ENCODE data around the gene NPIPA5.
"Not testable (repeated sequence)": the region's sequence is repeated elsewhere in the genome, so short reads cannot be mapped to it uniquely, and the experiment has no call there.

The NPIPA5 gene

GRCh38 chr16:15399317-15399716, 21.2 kb upstream of the NPIPA5 start:
- no peak for TF ChIP-seq POLR2A (IDR thresholded peaks at IDR 0.05; ENCODE audit: low read depth, low read length)
- FAIRE-seq, result no peak
- no peak for DNase-seq (ENCODE audit: insufficient read length, low spot score)

DNA sequence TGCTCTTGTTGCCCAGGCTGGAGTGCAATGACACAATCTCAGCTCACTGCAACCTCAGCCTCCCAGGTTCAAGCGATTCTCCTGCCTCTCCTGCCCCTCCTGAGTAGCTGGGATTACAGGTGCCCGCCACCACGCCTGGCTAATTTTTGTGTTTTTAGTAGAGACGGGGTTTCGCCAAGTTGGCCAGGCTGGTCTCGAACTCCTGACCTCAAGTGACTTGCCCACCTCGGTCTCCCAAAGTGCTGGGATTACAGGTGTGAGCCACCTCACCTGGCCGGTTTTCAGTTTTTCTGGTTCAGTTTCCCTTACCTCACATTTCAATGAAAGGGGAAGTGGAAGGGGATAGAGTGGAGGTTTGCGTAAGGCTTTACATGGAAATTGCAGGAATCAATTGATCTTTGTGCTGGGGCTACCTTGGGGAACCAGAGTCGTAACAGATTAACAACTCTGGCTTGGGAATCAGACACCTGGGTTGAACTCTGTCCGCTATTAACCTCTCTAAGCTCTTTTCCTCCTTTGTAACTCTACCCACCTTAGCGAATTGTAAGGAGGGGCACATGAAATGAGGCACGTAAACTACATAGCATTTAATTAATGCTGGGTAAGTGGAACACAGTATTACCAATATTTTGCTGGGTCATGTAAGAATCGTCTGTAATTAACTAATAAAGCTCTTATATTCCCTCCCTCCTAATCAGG, 20.7 kb upstream of the NPIPA5 start:
- no peak for TF ChIP-seq POLR2A (IDR thresholded peaks at IDR 0.05; ENCODE audit: low read depth, low read length)
- DNase-seq (ENCODE audit: insufficient read length, low spot score) (no peak), FAIRE-seq (no peak)

- DNase-seq (ENCODE audit: insufficient read length, low spot score) (no peak), FAIRE-seq (no peak)
- no peak for TF ChIP-seq POLR2A (IDR thresholded peaks at IDR 0.05; ENCODE audit: low read depth, low read length)
Observed at GRCh38 chr16:15396948-15397594, 19.0 kb upstream of the NPIPA5 start.

DNA sequence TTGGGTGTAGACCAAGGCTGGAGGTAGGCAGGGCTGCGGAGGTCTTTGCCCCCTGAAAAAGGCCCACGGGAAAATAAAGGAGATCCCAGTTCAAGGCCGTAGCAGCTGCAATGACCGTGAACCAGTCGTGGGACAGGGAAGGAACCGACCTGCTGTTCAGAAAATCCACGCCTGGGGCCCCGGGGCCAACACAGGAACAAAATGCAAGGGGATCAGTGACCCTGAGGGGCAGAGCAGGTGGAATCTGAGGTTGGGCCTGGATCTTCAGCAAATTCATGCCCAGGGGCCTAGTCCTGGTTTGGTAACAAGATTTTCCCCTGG, 18.4 kb upstream of the NPIPA5 start:
- FAIRE-seq; DNase-seq (ENCODE audit: insufficient read length, low spot score): not testable (repeated sequence)

GRCh38 chr16:15395631-15396508, 17.8 kb upstream of the NPIPA5 start, which contains the start of gene MPV17L:
TSS of gene MPV17L (plus strand) at chr16:15395754. CDS start at chr16:15395898, 144 bp downstream.
- FAIRE-seq; DNase-seq (ENCODE audit: insufficient read length, low spot score): not testable (repeated sequence)

GRCh38 chr16:15393025-15393424, 14.9 kb upstream of the NPIPA5 start:
- DNase-seq (ENCODE audit: insufficient read length, low spot score); FAIRE-seq: not testable (repeated sequence)

DNA sequence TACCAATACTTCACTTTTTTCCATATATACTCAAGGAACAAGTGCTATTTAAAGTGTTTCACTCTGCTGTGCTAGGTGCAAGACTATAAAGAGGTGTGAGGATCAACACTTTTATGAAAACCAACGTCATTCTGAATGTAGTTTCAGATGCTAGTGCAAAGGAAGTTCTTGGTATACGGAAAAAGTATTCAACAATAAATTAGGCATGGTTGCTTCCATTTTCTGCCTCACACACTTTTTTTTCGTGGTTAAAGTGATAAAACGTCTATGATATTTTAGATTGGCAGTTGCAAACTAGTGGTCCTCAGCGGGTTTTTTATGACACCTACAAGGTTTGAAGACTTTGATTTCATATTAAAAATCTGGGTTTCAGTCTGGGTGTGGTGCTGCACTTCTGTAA, 11.8 kb upstream of the NPIPA5 start:
- not testable (repeated sequence) for FAIRE-seq

GRCh38 chr16:15388060-15388459, 10.0 kb upstream of the NPIPA5 start:
- not testable (repeated sequence) for DNase-seq (ENCODE audit: insufficient read length, low spot score); FAIRE-seq

More for the DNA sequence above, 11.8 kb upstream of the NPIPA5 start:
- not testable (repeated sequence) for DNase-seq (ENCODE audit: insufficient read length, low spot score)

DNA sequence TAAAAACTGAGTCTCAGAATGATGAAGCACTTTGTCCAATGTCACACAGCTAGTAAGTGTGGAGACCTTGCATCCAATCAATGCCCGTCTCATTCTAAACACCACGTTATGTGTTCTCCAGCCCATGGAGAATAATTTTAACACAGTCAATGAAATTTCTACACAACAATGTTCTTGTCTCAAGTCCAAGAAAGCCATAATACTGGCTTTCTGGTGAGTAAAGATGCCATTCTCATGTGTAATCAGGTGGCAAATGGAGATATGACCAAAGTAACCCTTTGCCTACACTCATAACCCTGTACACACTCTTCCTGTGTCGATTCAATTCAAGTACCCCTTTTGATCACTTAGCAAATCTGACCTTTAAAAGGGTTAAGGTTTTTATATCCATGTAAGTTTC, 4.7 kb upstream of the NPIPA5 start:
- not testable (repeated sequence) for FAIRE-seq

DNA sequence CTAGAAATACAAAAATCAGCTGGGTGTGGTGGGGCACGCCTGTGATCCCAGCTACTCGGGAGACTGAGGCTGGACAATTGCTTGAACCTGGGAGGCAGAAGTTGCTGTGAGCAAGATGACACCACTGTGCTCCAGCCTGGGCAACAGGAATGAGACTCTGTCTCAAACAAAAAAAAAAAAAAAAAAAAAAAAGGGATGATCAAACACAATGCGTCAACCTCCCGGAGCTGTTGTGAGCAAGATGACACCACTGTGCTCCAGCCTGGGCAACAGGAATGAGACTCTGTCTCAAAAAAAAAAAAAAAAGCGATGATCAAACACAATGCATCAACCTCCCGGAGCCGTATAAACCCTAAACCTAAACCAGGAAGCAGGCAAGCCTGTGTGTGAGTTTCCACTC, 20.6 kb downstream of the NPIPA5 start:
- not testable (repeated sequence) for DNase-seq (ENCODE audit: insufficient read length, low spot score); FAIRE-seq

More for the DNA sequence above, 4.7 kb upstream of the NPIPA5 start:
- not testable (repeated sequence) for DNase-seq (ENCODE audit: insufficient read length, low spot score)

DNA sequence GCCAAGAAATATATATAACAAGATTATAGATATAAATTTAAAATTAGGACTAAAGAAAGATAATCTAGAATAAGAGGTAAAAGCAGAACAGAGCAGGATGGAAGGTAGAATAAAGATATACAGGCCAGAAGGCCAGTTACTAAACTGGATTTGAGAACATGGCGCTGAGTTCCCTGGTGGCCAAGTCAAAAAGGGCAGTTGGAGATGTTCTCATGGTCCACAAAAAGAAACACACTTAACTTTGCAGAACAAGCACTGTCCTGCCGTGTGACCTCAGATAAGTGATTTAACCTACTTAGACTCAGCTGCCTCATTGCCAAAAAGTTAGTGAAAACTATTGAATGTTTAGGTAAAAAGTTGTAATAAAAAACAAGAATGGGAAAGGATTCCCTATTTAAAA, 23.2 kb downstream of the NPIPA5 start:
- not testable (repeated sequence) for DNase-seq (ENCODE audit: insufficient read length, low spot score); FAIRE-seq

GRCh38 chr16:15352852-15353251, 25.2 kb downstream of the NPIPA5 start:
- FAIRE-seq; DNase-seq (ENCODE audit: insufficient read length, low spot score): not testable (repeated sequence)

DNA sequence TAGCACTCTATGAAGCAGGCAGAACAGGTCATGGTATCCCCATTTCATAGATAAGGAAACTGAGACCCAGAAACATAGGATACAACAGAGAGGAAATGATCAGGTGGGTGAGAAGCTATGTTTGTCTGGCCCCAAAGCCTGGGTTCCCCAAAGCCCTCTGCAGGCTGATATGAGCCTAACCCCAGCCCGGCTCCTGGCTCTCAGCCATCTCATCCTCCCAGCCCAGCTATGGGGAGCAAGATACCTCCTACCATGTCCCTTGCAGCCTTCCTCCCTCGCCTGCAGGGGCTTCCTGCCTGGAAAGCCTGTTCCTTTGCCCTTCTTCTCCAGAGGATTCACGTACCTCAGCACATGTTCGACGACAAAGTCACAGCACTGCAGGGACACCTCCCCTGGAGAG, 26.3 kb downstream of the NPIPA5 start:
- not testable (repeated sequence) for FAIRE-seq; DNase-seq (ENCODE audit: insufficient read length, low spot score)

DNA sequence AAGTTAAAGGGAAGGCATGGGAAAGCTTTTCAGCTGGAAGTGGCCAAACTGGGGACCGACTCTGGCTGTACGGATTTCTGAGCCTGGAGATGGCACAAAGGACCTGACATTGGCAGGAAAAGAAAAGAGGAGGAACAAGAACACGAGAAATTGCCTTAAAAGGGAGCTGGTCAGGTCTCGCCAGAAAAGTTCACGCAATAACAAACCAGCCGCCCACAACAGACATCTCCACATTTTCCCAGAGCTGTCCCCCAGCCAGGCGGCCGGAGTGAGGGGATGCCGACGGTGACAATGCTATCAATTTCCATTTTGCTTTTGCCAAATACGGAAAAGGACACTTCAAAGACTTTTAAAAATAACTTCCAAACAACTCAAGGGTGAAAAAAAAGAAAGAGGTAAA, 26.8 kb downstream of the NPIPA5 start:
- DNase-seq (ENCODE audit: insufficient read length, low spot score); FAIRE-seq: not testable (repeated sequence)

- DNase-seq (ENCODE audit: insufficient read length, low spot score); FAIRE-seq: not testable (repeated sequence)
Observed at GRCh38 chr16:15348721-15349120, 29.4 kb downstream of the NPIPA5 start.

GRCh38 chr16:15342337-15342736, 35.8 kb downstream of the NPIPA5 start:
- DNase-seq (ENCODE audit: insufficient read length, low spot score); FAIRE-seq: not testable (repeated sequence)

DNA sequence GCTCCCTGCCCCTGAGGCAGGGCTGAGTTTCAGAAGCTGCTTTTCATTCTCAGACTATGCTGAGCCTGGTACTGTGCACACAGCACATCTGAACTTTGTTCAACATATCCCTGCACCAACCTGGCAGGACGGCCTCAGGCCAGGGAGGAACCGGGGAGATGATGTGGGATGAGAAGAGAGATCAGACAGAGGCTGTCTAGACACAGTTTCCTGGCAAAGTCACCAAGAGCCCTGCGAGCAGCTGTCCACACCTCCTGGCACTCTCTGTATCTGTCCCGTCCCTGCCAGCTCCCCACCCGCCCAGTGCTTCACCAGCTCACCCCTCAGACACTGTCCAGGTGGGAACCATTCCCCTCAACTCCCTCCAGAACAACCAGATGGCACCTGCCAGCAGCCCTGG, 39.1 kb downstream of the NPIPA5 start:
- FAIRE-seq; DNase-seq (ENCODE audit: insufficient read length, low spot score): not testable (repeated sequence)

DNA sequence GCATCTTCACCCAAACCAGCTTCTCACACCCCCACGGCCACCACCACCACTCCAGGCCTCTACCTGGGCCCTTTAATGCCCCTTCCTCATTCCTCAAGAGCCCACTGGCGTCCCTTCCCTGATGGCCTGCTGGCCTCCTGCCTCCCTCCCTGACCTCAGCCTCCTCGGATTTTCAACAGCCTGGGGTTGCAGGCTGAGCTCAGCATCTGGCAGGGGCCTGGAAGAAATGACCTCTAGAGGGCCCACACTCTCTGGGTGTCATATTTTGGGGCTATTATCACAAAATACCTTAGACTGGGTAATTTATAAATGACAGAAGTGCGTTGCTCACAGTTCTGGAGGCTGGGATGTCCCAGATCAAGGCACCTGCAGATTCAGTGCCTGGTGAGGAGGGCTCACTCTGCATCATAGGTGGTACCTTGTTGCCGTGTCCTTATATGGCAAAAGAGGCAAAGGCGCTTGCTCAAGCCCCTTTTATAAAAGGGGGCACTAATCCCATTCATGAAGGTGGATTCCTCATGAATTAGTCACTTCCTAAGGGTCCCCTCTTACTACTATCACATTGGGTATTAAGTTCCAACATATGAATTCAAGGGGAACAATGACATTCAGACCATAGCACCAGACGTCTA, 40.0 kb downstream of the NPIPA5 start:
- FAIRE-seq; DNase-seq (ENCODE audit: insufficient read length, low spot score): not testable (repeated sequence)

- not testable (repeated sequence) for FAIRE-seq; DNase-seq (ENCODE audit: insufficient read length, low spot score)
Observed at GRCh38 chr16:15335609-15336008, 42.5 kb downstream of the NPIPA5 start.

DNA sequence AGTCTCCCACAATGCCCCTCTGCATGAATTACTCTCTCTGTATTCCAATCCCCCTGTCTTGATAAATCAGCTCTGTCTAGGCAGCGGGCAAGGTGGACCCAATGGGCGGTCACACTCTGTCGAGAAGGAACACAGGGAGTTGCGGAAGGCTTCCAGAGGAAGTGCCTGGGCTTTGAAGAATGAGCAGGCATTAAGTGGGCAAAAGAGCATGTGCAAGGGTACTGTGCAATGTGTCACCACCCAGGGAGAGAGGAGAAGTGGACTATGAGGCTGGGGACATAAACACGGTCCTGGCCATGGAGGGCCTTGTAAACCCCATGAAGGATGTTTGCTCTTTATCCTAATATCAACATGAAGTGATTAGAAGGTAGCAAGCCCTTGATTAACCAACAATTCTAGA, 44.1 kb downstream of the NPIPA5 start:
- not testable (repeated sequence) for DNase-seq (ENCODE audit: insufficient read length, low spot score); FAIRE-seq

Measured in H54 (cell line).